ENCODE measurements around the gene CBX4. TPM values are rescaled to one million over a fixed set of nuclear protein-coding genes. Genes with fewer than 3 reads are reported as not detected.
A peak's percentile ranks its signal among the peaks of the same experiment; 100 is the strongest.

CBX4 gene
- total and polyA plus RNA-seq, 2 of the 4 experiments (the other 2 are of a cell fraction), result 3.2 to 9.4 TPM

- TF ChIP-seq ELK1 (IDR thresholded peaks at IDR 0.05; ENCODE audit: borderline replicate concordance, low read depth, low read length), result no peak
Measured at GRCh38 chr17:79806863-79807720, 32.1 kb downstream of the CBX4 start (continued).

- Histone ChIP-seq H2AK5ac (ENCODE audit: low read depth, low read length) (no peak overlapping the region), H3K79me1 (ENCODE audit: low read depth in 1 of 2, low read length in 2 of 2) (no peaks in the 10 kb centered on the region), H3K4ac (ENCODE audit: low read depth, low read length) (no peak overlapping the region), H2AFZ (replicated peaks; ENCODE audit: low read length, poor library complexity) (no peak overlapping the region), H3K4me3 (ENCODE audit: insufficient read depth, low read depth, low read length) (no peak overlapping the region), H3K4me1 (ENCODE audit: control insufficient read depth, insufficient read depth, low read length) (peaks cover 6% of the 10 kb centered on the region), H3K18ac (ENCODE audit: low read depth, low read length) (no peak overlapping the region), H3K9me3 (ENCODE audit: control insufficient read depth, insufficient read depth, low read length) (peaks cover 11% of the 10 kb centered on the region; the same call in 1 of the 2 replicates), H3K14ac (replicated peaks; ENCODE audit: low read depth, low read length) (no peak overlapping the region), H3K27me3 (ENCODE audit: control insufficient read depth, insufficient read depth, low read length) (peaks cover 97% of the 10 kb centered on the region), H3K9ac (ENCODE audit: low read depth, low read length) (no peak overlapping the region), H4K5ac (ENCODE audit: low read depth, low read length) (no peak overlapping the region), H3K4me2 (ENCODE audit: low read depth, low read length) (no peak overlapping the region), H4K20me1 (ENCODE audit: insufficient read depth, low read length) (peaks cover 4% of the 10 kb centered on the region; the same call in 1 of the 2 replicates), H3K36me3 (ENCODE audit: control insufficient read depth, insufficient read depth, low read length) (no peaks in the 10 kb centered on the region), H4K91ac (ENCODE audit: insufficient read depth, low read depth, low read length) (no peak overlapping the region), H3K9me1 (ENCODE audit: insufficient read depth, low read length) (no peaks in the 10 kb centered on the region), H2BK5ac (ENCODE audit: low read depth, low read length, poor library complexity, severe bottlenecking) (no peak overlapping the region), H4K8ac (ENCODE audit: low read depth in 2 of 2, low read length in 2 of 2) (no peak overlapping the region), H3K56ac (ENCODE audit: extremely low read depth, insufficient read depth, low read length) (no peak overlapping the region), H2BK120ac (ENCODE audit: low read depth, low read length) (no peak overlapping the region), H2BK15ac (ENCODE audit: low read depth, low read length) (no peak overlapping the region), H3K27ac (ENCODE audit: insufficient read depth, low read length) (no peak overlapping the region), H3K23ac (ENCODE audit: low read depth, low read length) (no peak overlapping the region), H2AK9ac (replicated peaks; ENCODE audit: low read depth, low read length, poor library complexity) (peak overlapping the region; percentile 66), H2BK20ac (ENCODE audit: low read depth, low read length) (no peak overlapping the region)
- intact Hi-C loops (cut with micrococcal nuclease), result no loop called here
- no CpG with 5 or more reads among the region's 4 CpGs for WGBS, 2 experiments (ENCODE audit: extremely low coverage in 2 of 2, insufficient read length in 1 of 2)
- CTCF ChIA-PET, result no interaction called here
- BruUV-seq (replicated peaks), result no TSS peak
- dilution Hi-C loops (cut with HindIII; ENCODE audit: low sequenced_read_pairs, unreplicated experiment), result no loop called here
- in situ Hi-C loops (cut with MboI; ENCODE audit: low sequenced_read_pairs), result no loop called here
- ATAC-seq (ENCODE audit: low read depth) (no peak), DNase-seq (no peak)
- POLR2A ChIA-PET (ENCODE audit: unreplicated experiment), result no interaction called here
- TF ChIP-seq BHLHE40 (IDR thresholded peaks at IDR 0.05; ENCODE audit: low read depth, low read length) (no peak), ELK1 (IDR thresholded peaks at IDR 0.05; ENCODE audit: borderline replicate concordance, low read depth, low read length) (no peak), MAZ (IDR thresholded peaks at IDR 0.05; ENCODE audit: borderline replicate concordance, low read depth, low read length) (no peak), MXI1 (IDR thresholded peaks at IDR 0.05; ENCODE audit: borderline replicate concordance, low read depth, low read length) (no peak), NFE2L2 (IDR thresholded peaks at IDR 0.05; ENCODE audit: low read depth, low read length) (no peak), RCOR1 (IDR thresholded peaks at IDR 0.05; ENCODE audit: insufficient replicate concordance, low read length) (no peak), CTCF (conservative IDR thresholded peaks at IDR 0.05; ENCODE audit: low read depth, low read length) (no peak), POLR2A (IDR thresholded peaks at IDR 0.05; ENCODE audit: low read depth, low read length) (no peak), USF2 (IDR thresholded peaks at IDR 0.05; ENCODE audit: low read depth, low read length) (no peak), SMC3 (IDR thresholded peaks at IDR 0.05; ENCODE audit: low read depth, low read length) (no peak)
Measured at GRCh38 chr17:79806446-79806760, 32.8 kb downstream of the CBX4 start.

All from IMR-90 (cell line).